Activated CD8-positive, alpha-beta memory T cell treated with anti-CD3 and anti-CD28 coated beads, Interleukin-2, amount 50 U/mL, for 4 hours (primary cell): ENCODE results near the gene RPTOR.

Experiments used
- DNase-seq: peaks from one replicate; pipeline ENCODE4 v3.0.0-alpha.2; 2020

RPTOR gene

GRCh38 chr17:80856863-80857755, 312.5 kb downstream of the RPTOR start:
- no peak for DNase-seq

GRCh38 chr17:80857756-80858171, 313.1 kb downstream of the RPTOR start:
- no peak for DNase-seq

DNA sequence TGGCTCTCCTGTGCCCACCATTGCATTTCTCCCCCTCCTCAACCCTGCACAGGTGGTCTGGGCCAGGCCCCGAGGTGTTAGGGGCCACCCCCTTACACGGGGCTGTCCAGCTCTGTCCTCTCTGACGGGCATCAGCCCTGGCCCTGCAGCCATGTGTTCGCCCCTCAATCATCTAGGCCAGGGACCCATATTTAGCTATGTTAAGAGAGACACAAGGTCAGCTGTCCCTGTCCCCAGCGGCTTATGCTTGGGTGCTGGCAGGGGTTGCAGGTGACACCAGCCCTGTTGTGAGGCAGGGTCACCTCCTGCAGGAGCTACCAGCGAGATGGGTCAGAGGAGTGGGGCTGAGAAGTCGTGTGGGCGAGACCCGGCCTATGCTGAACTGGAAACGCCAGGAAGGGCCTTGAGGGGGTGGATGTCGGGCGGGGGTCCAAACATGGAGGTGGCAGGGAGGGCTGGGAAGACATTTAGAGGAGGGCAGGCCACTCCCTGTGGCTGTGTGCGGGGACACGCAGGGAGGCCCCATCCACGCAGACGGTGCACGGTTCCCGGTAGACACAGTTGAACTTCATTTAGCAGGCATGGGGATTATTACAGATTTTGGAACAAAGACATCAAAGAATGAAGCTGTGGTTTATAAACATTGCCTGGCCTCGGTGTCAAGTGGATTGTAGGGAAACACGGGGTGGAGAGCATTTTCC, 313.8 kb downstream of the RPTOR start:
- no peak for DNase-seq

DNA sequence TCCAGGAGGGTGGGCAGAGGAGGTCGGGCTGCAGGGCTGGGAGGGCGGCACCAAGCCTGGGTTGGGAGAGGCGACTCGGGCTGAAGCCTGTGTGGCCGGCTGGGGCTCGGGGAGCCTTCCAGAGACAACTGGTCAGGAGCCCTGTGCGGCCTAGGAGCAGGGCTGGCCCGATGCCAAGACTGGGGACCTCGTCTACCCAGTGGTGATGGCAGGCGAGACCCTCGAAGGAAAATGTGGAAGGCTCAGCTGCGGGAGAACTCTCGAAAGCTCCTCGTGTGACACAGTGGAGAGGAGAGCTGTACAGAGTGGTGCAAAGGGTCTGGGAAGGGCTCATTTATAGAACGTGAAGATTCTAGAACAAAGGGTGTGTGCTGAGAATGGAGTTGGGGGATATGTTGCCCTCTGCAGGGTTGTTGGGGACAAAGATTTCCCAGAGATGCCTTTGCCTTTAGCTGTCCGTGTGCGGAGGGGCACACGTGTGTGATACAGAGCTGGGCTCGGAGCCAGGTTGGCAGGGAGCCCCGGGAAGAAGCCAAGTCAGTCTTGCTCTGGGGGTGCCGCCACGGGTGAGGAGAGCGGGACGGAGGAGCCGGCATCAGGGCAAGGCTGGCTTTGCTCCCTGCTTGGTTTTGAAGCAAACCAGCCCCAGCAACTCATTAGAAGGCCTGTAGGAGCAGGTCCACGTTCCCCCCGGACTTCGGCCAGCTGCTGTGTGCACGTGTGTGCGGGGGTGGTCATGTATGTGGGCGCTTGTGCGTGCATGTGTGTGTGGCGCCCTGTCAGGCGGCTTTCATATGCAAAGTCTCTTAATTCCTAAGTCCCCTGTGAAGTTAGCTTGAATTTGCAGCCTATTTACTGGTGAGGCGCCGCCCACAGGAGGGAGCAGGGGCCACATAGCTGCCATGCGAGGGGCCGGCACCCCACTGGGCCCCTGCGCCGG, 314.6 kb downstream of the RPTOR start:
- DNase-seq, result no peak

GRCh38 chr17:80860101-80860671, 315.5 kb downstream of the RPTOR start:
- no peak for DNase-seq

- DNase-seq, result no peak
Observed at GRCh38 chr17:80860703-80861417, 316.2 kb downstream of the RPTOR start.

DNA sequence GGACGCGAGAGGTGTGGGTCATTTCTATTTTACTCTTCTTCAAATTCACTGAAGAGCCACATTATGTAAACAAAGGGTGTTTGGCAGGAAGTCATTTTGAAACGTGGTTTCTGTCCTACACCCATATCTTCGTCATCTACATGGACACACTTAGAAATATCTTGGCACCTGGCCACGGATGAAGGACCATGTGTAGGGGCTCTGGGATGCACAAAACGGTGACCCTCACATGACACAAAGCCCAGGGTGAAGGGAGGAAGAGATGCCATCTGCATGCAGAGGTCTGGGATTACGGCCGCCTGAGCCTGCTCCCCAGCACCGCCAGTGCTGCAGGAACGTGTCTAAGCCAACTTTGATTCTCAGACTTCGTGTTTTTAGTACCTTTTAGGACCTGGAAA, 316.8 kb downstream of the RPTOR start:
- no peak for DNase-seq

GRCh38 chr17:80861892-80862291, 317.3 kb downstream of the RPTOR start:
- peak; percentile 57 for DNase-seq

- DNase-seq, result no peak
Observed at GRCh38 chr17:80862481-80862961, 317.9 kb downstream of the RPTOR start.

DNA sequence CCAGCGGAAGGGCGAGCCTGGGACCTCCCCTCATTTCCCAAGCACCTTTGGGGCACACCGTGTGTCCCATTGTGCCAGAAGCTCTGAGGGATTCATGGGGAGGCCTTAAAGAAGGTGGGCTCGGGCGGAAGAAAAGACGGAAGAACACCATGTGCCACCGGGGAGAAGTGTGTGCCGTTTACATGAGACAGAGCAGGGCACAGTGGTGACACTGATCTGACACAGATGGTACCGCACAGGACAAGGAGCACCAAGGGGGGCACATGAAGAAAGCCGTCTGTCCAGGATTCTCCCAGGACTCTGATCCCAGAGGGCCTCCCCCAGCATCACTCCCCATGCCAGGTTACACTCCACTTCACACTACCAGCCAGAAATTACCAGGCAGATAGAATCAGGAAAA, 318.3 kb downstream of the RPTOR start:
- DNase-seq, result no peak

GRCh38 chr17:80863626-80864025, 319.0 kb downstream of the RPTOR start:
- DNase-seq, result no peak

DNA sequence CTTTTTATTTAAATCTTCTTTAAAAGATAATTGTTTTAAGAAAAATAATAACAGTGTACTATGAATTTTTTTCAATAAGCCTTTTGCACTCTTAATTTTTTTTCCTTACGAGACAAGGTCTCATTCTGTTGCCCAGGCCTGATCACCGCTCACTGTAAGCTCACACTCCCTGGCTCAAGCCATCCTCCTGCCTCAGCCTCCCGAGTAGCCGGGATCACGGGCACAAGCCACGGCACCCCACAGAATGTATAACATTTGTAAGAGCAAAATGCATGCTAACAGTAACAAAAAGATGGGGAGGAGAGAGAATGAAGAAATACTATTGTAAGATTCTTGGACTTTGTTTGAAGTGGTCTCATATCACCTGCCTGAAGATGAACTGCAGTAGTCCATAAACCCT, 320.1 kb downstream of the RPTOR start:
- no peak for DNase-seq

- peak; percentile 67 for DNase-seq
Observed at GRCh38 chr17:80866050-80866793, 321.6 kb downstream of the RPTOR start.

GRCh38 chr17:80868022-80868609, 323.5 kb downstream of the RPTOR start:
- DNase-seq, result no peak

DNA sequence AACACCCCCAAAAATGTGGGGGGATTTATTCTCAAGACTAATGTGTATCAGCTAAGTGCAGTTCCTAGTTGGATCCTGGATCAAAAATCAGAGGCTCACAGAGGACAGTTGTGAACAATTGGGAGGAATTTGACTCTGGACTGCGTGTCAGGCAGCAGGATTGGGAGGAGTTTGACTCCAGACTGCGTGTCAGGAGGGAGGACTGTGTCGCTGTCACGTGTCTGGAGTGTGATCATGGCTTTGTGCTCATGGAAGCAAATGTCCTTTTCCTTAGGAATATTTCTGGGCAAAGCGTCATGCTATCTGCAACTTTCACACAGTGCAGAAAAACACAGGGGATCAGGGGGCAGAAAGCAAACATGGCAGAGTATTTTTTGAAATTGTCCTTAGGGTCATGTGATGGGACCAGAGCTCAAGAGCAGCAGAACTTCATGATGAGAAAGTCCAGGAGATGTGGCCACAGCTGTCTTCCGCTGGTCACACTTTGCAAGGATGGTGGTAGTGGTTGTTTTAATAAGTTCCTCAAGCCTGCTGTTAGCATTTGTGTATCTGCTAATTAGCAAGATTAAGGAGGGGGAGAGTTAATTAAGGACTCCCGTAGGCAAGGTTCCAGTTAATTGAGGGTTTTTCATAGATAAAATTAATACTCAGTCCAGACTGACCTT, 325.0 kb downstream of the RPTOR start:
- no peak for DNase-seq

DNA sequence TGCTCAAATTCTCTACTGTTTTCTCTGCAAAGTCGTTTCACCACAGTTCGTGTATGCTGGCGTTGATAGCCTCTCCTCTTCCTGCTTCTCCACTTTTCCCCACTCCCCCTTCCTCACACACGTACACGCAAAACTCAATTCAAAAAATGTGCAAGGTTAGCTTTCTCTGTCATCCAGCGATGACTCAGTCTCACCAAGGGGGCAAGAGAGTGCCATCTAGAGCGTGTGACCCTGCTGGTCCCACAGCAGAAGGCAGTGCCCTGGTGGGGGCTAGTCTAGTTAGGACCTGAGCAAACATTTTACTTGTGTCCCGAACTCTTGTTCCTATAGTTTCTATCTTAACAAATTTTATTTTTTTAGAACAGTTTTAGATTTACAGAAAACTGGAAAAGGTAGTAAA, 325.8 kb downstream of the RPTOR start:
- DNase-seq, result no peak

DNA sequence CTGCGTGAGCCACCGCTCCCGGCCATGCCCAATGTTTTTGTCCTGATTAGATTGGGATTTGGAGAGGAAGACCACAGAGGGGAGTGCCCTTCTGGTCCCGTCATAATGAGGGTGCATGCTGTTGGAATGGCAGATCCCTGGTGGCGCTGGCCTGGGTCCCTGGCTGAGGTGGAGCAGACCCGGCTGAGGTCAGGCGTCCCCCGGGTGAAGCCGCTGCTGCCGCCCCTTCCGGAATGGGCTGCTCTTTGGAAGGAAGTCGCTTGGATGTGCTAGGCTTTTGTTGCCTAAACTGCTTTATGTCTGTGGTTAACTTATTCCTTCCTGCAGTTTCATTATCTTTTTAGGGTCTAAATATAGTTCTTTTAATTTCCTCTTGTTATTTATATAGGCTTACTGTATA, 326.7 kb downstream of the RPTOR start:
- DNase-seq, result no peak

- DNase-seq, result no peak
Observed at GRCh38 chr17:80872001-80872500, 327.4 kb downstream of the RPTOR start.

DNA sequence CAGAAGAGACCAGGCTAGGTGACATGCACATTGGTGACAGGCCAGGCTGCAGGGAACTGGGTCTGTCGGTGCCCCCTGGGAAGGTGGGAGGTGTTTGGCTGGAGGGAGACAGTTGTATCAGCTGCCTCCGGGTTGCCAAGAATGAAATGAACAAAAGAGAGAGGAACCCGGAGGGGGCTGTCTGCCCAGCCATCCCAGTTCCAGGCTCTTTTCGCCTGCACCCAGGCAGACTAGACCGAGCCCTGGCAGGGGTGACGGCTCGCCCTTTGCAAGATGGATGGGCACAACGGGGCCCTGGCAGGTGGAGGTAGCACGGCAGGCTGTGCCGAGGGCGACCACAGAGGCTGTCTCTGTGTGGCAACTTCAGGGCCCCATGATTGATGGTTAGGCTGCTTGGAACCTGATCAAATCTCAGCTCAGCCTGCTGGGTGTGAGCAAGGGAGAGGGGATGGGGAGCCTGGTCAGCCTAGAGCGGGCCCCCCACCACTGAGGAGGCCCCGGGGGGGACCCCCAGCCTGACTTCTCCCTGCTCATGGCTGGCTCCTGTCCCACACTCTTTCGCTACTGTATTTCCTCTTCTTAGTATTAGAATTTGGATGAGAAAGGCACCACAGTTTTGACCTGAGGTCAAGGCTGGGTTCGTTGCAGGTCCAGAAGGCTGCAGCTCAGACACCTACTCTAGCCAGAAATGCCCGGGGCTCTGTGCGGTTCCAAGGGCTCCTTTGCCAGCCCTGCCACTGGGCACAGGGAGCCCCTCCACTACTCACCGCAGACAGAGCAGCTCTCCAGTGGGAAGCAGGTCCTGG, 328.1 kb downstream of the RPTOR start:
- no peak for DNase-seq
